IMR-90 (cell line): ENCODE data around the gene FYB2. TPM values are rescaled to one million over a fixed set of nuclear protein-coding genes. Genes with fewer than 3 reads are reported as not detected.

Source experiments
- ATAC-seq: fragments of 200-7000 bp; cut with Tn5 transposase; 2 replicates; pipeline ENCODE4 v1.9.1; 2020; ENCODE audit warnings: low read depth, mild to moderate bottlenecking, moderate library complexity
- BruUV-seq: library from RNA; stranded (reverse); fragments of 400-500 nt; replicated peaks from 2 replicates; lab custom pipeline; 2021; lab: Mats Ljungman, UMichigan
- CTCF ChIA-PET: fragments of 300-600 bp; formaldehyde crosslinking; extraction: SDS; loops from one replicate; lab custom pipeline; 2021; ENCODE audit warnings: antibody characterized with exemption; lab: Yijun Ruan, JAX
- POLR2A ChIA-PET: fragments of 300-600 bp; sonication (Branson Sonifier 250); formaldehyde crosslinking; loops from one replicate; lab custom pipeline; 2022; ENCODE audit warnings: antibody characterized with exemption; ENCODE audit not compliant: unreplicated experiment; lab: Charles Lee
- DNase-seq: peaks from one replicate; pipeline ENCODE4 v3.0.0; 2013
- H2AFZ ChIP-seq: replicated peaks from 2 replicates; pipeline ENCODE3; 2013; ENCODE audit warnings: low read length, mild to moderate bottlenecking; ENCODE audit not compliant: poor library complexity
- H2AK5ac ChIP-seq: 2 replicates; pipeline ENCODE4 v1.6.1; 2013; ENCODE audit warnings: low read depth, low read length, inconsistent platforms
- H2AK9ac ChIP-seq: replicated peaks from 2 replicates; pipeline ENCODE3; 2013; ENCODE audit warnings: mild to moderate bottlenecking, low read depth, low read length, moderate library complexity; ENCODE audit not compliant: poor library complexity
- H2BK120ac ChIP-seq: 2 replicates; pipeline ENCODE4 v1.6.1; 2013; ENCODE audit warnings: low read depth, low read length, inconsistent platforms
- H2BK15ac ChIP-seq: 3 replicates; pipeline ENCODE4 v1.6.1; 2013; ENCODE audit warnings: low read depth, low read length, inconsistent platforms
- H2BK20ac ChIP-seq: 2 replicates; pipeline ENCODE4 v1.6.1; 2013; ENCODE audit warnings: low read depth, mild to moderate bottlenecking, inconsistent platforms, low read length, moderate library complexity
- H2BK5ac ChIP-seq: 2 replicates; pipeline ENCODE4 v1.6.1; 2013; ENCODE audit warnings: mild to moderate bottlenecking, low read depth, low read length, inconsistent platforms; ENCODE audit not compliant: poor library complexity, severe bottlenecking
- H3K14ac ChIP-seq: replicated peaks from 2 replicates; pipeline ENCODE4 v1.6.1; 2013; ENCODE audit warnings: low read depth, low read length, inconsistent platforms
- H3K18ac ChIP-seq: 2 replicates; pipeline ENCODE4 v1.6.1; 2013; ENCODE audit warnings: low read depth, low read length, control low read depth
- H3K23ac ChIP-seq: 2 replicates; pipeline ENCODE4 v1.6.1; 2013; ENCODE audit warnings: low read depth, low read length, inconsistent platforms
- H3K27ac ChIP-seq: 2 replicates; pipeline ENCODE4 v1.5.1; 2013; ENCODE audit warnings: mild to moderate bottlenecking, control low read depth, low read length; ENCODE audit not compliant: insufficient read depth
- H3K27me3 ChIP-seq: 2 replicates; pipeline ENCODE4 v1.6.1; 2013; ENCODE audit warnings: low read length; ENCODE audit not compliant: control insufficient read depth, insufficient read depth
- H3K36me3 ChIP-seq: 2 replicates; pipeline ENCODE4 v1.6.1; 2013; ENCODE audit warnings: low read length, mixed read lengths; ENCODE audit not compliant: control insufficient read depth, insufficient read depth
- H3K4ac ChIP-seq: 2 replicates; pipeline ENCODE4 v1.6.1; 2013; ENCODE audit warnings: low read depth, low read length, inconsistent platforms
- H3K4me1 ChIP-seq: 2 replicates; pipeline ENCODE4 v1.6.1; 2013; ENCODE audit warnings: low read length, mixed read lengths; ENCODE audit not compliant: control insufficient read depth, insufficient read depth
- H3K4me2 ChIP-seq: 2 replicates; pipeline ENCODE4 v1.6.1; 2013; ENCODE audit warnings: low read depth, mild to moderate bottlenecking, control low read depth, low read length, moderate library complexity
- H3K4me3 ChIP-seq: 2 replicates; pipeline ENCODE4 v1.5.1; 2013; ENCODE audit warnings: low read depth, mild to moderate bottlenecking, control low read depth, low read length, moderate library complexity; ENCODE audit not compliant: insufficient read depth
- H3K56ac ChIP-seq: 2 replicates; pipeline ENCODE4 v1.6.1; 2013; ENCODE audit warnings: low read length, inconsistent platforms; ENCODE audit not compliant: insufficient read depth; ENCODE audit errors: extremely low read depth
- H3K79me1 ChIP-seq, 2 experiments: 2 replicates each; pipeline ENCODE4 v1.6.1; 2013; ENCODE audit warnings: low read length in 2 of 2, inconsistent platforms in 1 of 2, low read depth in 1 of 2
- H3K9ac ChIP-seq: 2 replicates; pipeline ENCODE4 v1.6.1; 2013; ENCODE audit warnings: low read depth, low read length, control low read depth
- H3K9me1 ChIP-seq: 2 replicates; pipeline ENCODE4 v1.6.1; 2013; ENCODE audit warnings: low read length, inconsistent platforms; ENCODE audit not compliant: insufficient read depth
- H3K9me3 ChIP-seq: 2 replicates; pipeline ENCODE4 v1.6.1; 2013; ENCODE audit warnings: low read length; ENCODE audit not compliant: control insufficient read depth, insufficient read depth
- H4K20me1 ChIP-seq: 2 replicates; pipeline ENCODE4 v1.6.1; 2013; ENCODE audit warnings: low read length, inconsistent platforms; ENCODE audit not compliant: insufficient read depth
- H4K5ac ChIP-seq: 2 replicates; pipeline ENCODE4 v1.6.1; 2013; ENCODE audit warnings: mild to moderate bottlenecking, low read depth, low read length, control low read depth
- H4K8ac ChIP-seq, 2 experiments: 2 replicates each; pipeline ENCODE4 v1.6.1; 2013; ENCODE audit warnings: low read depth in 2 of 2, low read length in 2 of 2, control low read depth in 1 of 2, inconsistent platforms in 1 of 2
- H4K91ac ChIP-seq: 2 replicates; pipeline ENCODE4 v1.6.1; 2013; ENCODE audit warnings: low read depth, low read length, inconsistent platforms; ENCODE audit not compliant: insufficient read depth
- BHLHE40 ChIP-seq: fragments of 150-350 bp; IDR thresholded peaks from 2 replicates; pipeline ENCODE4 v1.6.1; 2016; ENCODE audit warnings: mild to moderate bottlenecking, low read depth, low read length
- CEBPB ChIP-seq: IDR thresholded peaks from 2 replicates; pipeline ENCODE4 v1.6.1; 2012; ENCODE audit warnings: low read depth, low read length, improper control_type of control experiment
- CHD1 ChIP-seq: IDR thresholded peaks from 2 replicates; pipeline ENCODE4 v1.6.1; 2012; ENCODE audit warnings: low read depth, low read length, improper control_type of control experiment
- FOS ChIP-seq: fragments of 150-350 bp; IDR thresholded peaks from 2 replicates; pipeline ENCODE4 v1.6.1; 2016; ENCODE audit warnings: low read depth, low read length
- MAFK ChIP-seq: IDR thresholded peaks from 2 replicates; pipeline ENCODE4 v1.6.1; 2012; ENCODE audit warnings: low read depth, low read length, improper control_type of control experiment
- MAZ ChIP-seq: IDR thresholded peaks from 2 replicates; pipeline ENCODE4 v1.6.1; 2012; ENCODE audit warnings: low read depth, mild to moderate bottlenecking, low read length, improper control_type of control experiment, moderate library complexity, borderline replicate concordance
- MXI1 ChIP-seq: IDR thresholded peaks from 2 replicates; pipeline ENCODE4 v1.6.1; 2012; ENCODE audit warnings: low read depth, mild to moderate bottlenecking, low read length, moderate library complexity, borderline replicate concordance
- NFE2L2 ChIP-seq: fragments of 150-350 bp; IDR thresholded peaks from 2 replicates; pipeline ENCODE4 v1.6.1; 2016; ENCODE audit warnings: low read depth, mild to moderate bottlenecking, low read length
- POLR2A ChIP-seq: IDR thresholded peaks from 2 replicates; pipeline ENCODE4 v1.6.1; 2012; ENCODE audit warnings: mild to moderate bottlenecking, low read depth, low read length
- RAD21 ChIP-seq: IDR thresholded peaks from 2 replicates; pipeline ENCODE4 v1.6.1; 2012; ENCODE audit warnings: low read length, improper control_type of control experiment
- RCOR1 ChIP-seq: IDR thresholded peaks from 2 replicates; pipeline ENCODE4 v1.6.1; 2012; ENCODE audit warnings: mild to moderate bottlenecking, low read length, improper control_type of control experiment; ENCODE audit not compliant: insufficient replicate concordance
- RFX5 ChIP-seq: IDR thresholded peaks from 2 replicates; pipeline ENCODE4 v1.8.0; 2012; ENCODE audit warnings: low read depth, mild to moderate bottlenecking, low read length, moderate library complexity
- SMC3 ChIP-seq: fragments of 150-350 bp; IDR thresholded peaks from 2 replicates; pipeline ENCODE4 v1.6.1; 2016; ENCODE audit warnings: low read depth, mild to moderate bottlenecking, antibody characterized with exemption, low read length, moderate library complexity
- WGBS, 2 experiments: methylation state at CpG; one replicate each; pipeline versions ENCODE4 v1.1.5 to v1.1.7; 2013; ENCODE audit warnings: missing lambda C conversion rate in 2 of 2; ENCODE audit not compliant: insufficient read length in 1 of 2; ENCODE audit errors: extremely low coverage in 2 of 2; 5-methylcytosine and 5-hydroxymethylcytosine counted together
- dilution Hi-C: fragments of 300-500 bp; cut with HindIII; formaldehyde crosslinking; loops from one replicate; pipeline ENCODE4 v1.14.3; 2018; ENCODE audit warnings: low sequenced_read_pairs; ENCODE audit not compliant: unreplicated experiment
- in situ Hi-C: fragments of 300-500 bp; cut with MboI; formaldehyde crosslinking; loops from 3 replicates; pipeline ENCODE4 v1.14.3; 2019; ENCODE audit warnings: low sequenced_read_pairs, inconsistent platforms, mixed read lengths
- intact Hi-C: fragments of 100-400 bp; cut with micrococcal nuclease; formaldehyde crosslinking; loops from 2 replicates; pipeline ENCODE4 v1.10.0; 2022
- polyA plus RNA-seq, 3 experiments: library from polyadenylated mRNA; depleted of rRNA; stranded (reverse); fragments of >200 nt; gene quantifications; 2 replicates each; pipeline ENCODE4 v1.2.3, GENCODE V29; 2012; ENCODE audit warnings: low replicate concordance in 1 of 3
- total RNA-seq: library from RNA; depleted of rRNA; stranded (reverse); fragments of >200 nt; gene quantifications from 2 replicates; pipeline ENCODE4 v1.2.3, GENCODE V29; 2012
- TF ChIP-seq, protein P1 (sequence below): fragments of 150-350 bp; IDR thresholded peaks from 2 replicates; pipeline ENCODE4 v1.6.1; 2016; ENCODE audit warnings: low read depth, mild to moderate bottlenecking, low read length, moderate library complexity, borderline replicate concordance
- TF ChIP-seq, protein P2 (sequence below): conservative IDR thresholded peaks from 2 replicates; pipeline ENCODE4 v1.5.1; 2012; ENCODE audit warnings: mild to moderate bottlenecking, low read depth, low read length, improper control_type of control experiment
- TF ChIP-seq, protein P3 (sequence below): fragments of 150-350 bp; IDR thresholded peaks from 2 replicates; pipeline ENCODE4 v1.6.1; 2017; ENCODE audit warnings: mild to moderate bottlenecking, antibody characterized with exemption, low read length, low read depth

The FYB2 gene
- total and polyA plus RNA-seq, 2 of the 4 experiments (the other 2 are of a cell fraction): under 0.01 TPM; not detected in 1

DNA sequence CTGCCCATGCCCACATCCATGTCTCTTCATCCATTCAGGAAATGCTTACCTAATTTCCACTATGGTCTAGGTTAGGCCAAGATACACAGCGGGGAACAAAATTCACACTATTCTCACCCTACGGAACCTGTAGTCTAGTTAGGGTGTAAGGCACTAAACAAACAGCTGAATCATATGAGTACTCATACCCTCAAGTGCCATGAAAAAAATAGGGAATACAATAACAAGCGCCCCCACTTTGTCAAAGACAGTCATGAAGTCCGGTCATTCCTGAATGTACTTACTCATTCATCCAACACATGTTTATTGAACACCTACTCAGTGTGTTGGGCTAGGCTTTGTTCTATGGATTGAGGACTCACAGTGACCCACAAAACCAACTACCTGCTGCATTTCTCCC is 6.2 kb upstream of the FYB2 start:
- H4K91ac ChIP-seq: no peak overlapping the region
- no peaks in the 10 kb centered on the region for H3K27me3 ChIP-seq
- H3K18ac ChIP-seq: no peak overlapping the region
- ATAC-seq: no peak
- H3K4me2 ChIP-seq: no peak overlapping the region
- H2AK5ac ChIP-seq: no peak overlapping the region
- H3K56ac ChIP-seq: no peak overlapping the region
- no peak overlapping the region for H2AFZ ChIP-seq
- H4K8ac ChIP-seq: no peak overlapping the region
- no peak overlapping the region for H2BK120ac ChIP-seq
- CTCF ChIA-PET: no interaction called here
- no TSS peak for BruUV-seq
- peaks cover 9% of the 10 kb centered on the region for H3K9me1 ChIP-seq
- intact Hi-C loops: loop anchor here (10.0 kb wide), 1 partner anchor 521 kb away; no protein-coding TSS in a partner anchor
- H3K9me3 ChIP-seq: no peaks in the 10 kb centered on the region
- POLR2A ChIA-PET: no interaction called here
- no peaks in the 10 kb centered on the region for H3K36me3 ChIP-seq
- dilution Hi-C loops: no loop called here
- no peak overlapping the region for H2BK20ac ChIP-seq
- peaks cover 10% of the 10 kb centered on the region for H3K4me1 ChIP-seq
- no peak overlapping the region for H3K23ac ChIP-seq
- H3K27ac ChIP-seq: no peak overlapping the region
- TF ChIP-seq, protein P1, sequence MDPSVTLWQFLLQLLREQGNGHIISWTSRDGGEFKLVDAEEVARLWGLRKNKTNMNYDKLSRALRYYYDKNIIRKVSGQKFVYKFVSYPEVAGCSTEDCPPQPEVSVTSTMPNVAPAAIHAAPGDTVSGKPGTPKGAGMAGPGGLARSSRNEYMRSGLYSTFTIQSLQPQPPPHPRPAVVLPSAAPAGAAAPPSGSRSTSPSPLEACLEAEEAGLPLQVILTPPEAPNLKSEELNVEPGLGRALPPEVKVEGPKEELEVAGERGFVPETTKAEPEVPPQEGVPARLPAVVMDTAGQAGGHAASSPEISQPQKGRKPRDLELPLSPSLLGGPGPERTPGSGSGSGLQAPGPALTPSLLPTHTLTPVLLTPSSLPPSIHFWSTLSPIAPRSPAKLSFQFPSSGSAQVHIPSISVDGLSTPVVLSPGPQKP: no peak
- TF ChIP-seq CEBPB (no peak), MXI1 (no peak), RAD21 (no peak), SMC3 (no peak), MAZ (no peak), RCOR1 (no peak), CHD1 (no peak), POLR2A (no peak), RFX5 (no peak), FOS (no peak; the same call in 1 of the 2 replicates), BHLHE40 (no peak), NFE2L2 (no peak), MAFK (no peak)
- TF ChIP-seq, protein P2, sequence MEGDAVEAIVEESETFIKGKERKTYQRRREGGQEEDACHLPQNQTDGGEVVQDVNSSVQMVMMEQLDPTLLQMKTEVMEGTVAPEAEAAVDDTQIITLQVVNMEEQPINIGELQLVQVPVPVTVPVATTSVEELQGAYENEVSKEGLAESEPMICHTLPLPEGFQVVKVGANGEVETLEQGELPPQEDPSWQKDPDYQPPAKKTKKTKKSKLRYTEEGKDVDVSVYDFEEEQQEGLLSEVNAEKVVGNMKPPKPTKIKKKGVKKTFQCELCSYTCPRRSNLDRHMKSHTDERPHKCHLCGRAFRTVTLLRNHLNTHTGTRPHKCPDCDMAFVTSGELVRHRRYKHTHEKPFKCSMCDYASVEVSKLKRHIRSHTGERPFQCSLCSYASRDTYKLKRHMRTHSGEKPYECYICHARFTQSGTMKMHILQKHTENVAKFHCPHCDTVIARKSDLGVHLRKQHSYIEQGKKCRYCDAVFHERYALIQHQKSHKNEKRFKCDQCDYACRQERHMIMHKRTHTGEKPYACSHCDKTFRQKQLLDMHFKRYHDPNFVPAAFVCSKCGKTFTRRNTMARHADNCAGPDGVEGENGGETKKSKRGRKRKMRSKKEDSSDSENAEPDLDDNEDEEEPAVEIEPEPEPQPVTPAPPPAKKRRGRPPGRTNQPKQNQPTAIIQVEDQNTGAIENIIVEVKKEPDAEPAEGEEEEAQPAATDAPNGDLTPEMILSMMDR: no peak
- TF ChIP-seq, protein P3, sequence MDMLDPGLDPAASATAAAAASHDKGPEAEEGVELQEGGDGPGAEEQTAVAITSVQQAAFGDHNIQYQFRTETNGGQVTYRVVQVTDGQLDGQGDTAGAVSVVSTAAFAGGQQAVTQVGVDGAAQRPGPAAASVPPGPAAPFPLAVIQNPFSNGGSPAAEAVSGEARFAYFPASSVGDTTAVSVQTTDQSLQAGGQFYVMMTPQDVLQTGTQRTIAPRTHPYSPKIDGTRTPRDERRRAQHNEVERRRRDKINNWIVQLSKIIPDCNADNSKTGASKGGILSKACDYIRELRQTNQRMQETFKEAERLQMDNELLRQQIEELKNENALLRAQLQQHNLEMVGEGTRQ: no peak
- H4K5ac ChIP-seq: no peak overlapping the region
- H3K79me1 ChIP-seq: no peaks in the 10 kb centered on the region
- no CpG with 5 or more reads among the region's 4 CpGs for WGBS, 2 experiments
- H4K20me1 ChIP-seq: no peaks in the 10 kb centered on the region
- no peak overlapping the region for H3K4ac ChIP-seq
- H2AK9ac ChIP-seq: no peak overlapping the region
- no peak overlapping the region for H3K4me3 ChIP-seq
- H2BK5ac ChIP-seq: no peak overlapping the region
- in situ Hi-C loops: loop anchor here (25.0 kb wide), 1 partner anchor 662 kb away; no protein-coding TSS in a partner anchor
- no peak overlapping the region; the same call in 2 of the 3 replicates for H2BK15ac ChIP-seq
- peak; percentile 21 for DNase-seq
- no peak overlapping the region for H3K9ac ChIP-seq
- no peak overlapping the region for H3K14ac ChIP-seq
